GM20431 (cell line): ENCODE measurements around the gene SPATA31C1.
"Not testable (repeated sequence)": the region's sequence is repeated elsewhere in the genome, so short reads cannot be mapped to it uniquely, and the experiment has no call there.

Experiments
- in situ Hi-C: fragments of 300-500 bp; cut with MseI, MboI; formaldehyde crosslinking; loops from one replicate; pipeline ENCODE4 v1.15.0; 2020; ENCODE audit warnings: low sequenced_read_pairs; ENCODE audit not compliant: unreplicated experiment

SPATA31C1 gene

GRCh38 chr9:87929152-87929551, 11.4 kb downstream of the SPATA31C1 start:
- in situ Hi-C loops: not testable (repeated sequence)

GRCh38 chr9:87934444-87934843, 16.7 kb downstream of the SPATA31C1 start:
- in situ Hi-C loops: not testable (repeated sequence)

GRCh38 chr9:87937352-87937751, 19.6 kb downstream of the SPATA31C1 start:
- in situ Hi-C loops: not testable (repeated sequence)

- in situ Hi-C loops: not testable (repeated sequence)
Observed at GRCh38 chr9:87937918-87938317, 20.2 kb downstream of the SPATA31C1 start.

GRCh38 chr9:87938336-87938735, 20.6 kb downstream of the SPATA31C1 start:
- in situ Hi-C loops: not testable (repeated sequence)

GRCh38 chr9:87939096-87939495, 21.3 kb downstream of the SPATA31C1 start:
- in situ Hi-C loops: not testable (repeated sequence)

GRCh38 chr9:87944096-87944495, 26.3 kb downstream of the SPATA31C1 start:
- in situ Hi-C loops: no loop called here

GRCh38 chr9:87944682-87945081, 26.9 kb downstream of the SPATA31C1 start:
- in situ Hi-C loops: no loop called here

- in situ Hi-C loops: loop anchor here (25.0 kb wide), 1 partner anchor 637 kb away; no protein-coding TSS in a partner anchor
Observed at GRCh38 chr9:87950296-87950695, 32.5 kb downstream of the SPATA31C1 start.

GRCh38 chr9:87950765-87951488, 33.2 kb downstream of the SPATA31C1 start:
- in situ Hi-C loops: loop anchor here (25.0 kb wide), 1 partner anchor 636 kb away; no protein-coding TSS in a partner anchor

- in situ Hi-C loops: loop anchor here (25.0 kb wide), 1 partner anchor 633 kb away; no protein-coding TSS in a partner anchor
Observed at GRCh38 chr9:87954230-87954629, 36.5 kb downstream of the SPATA31C1 start.

GRCh38 chr9:87957839-87958238, 40.1 kb downstream of the SPATA31C1 start:
- in situ Hi-C loops: loop anchor here (25.0 kb wide), 1 partner anchor 629 kb away; no protein-coding TSS in a partner anchor

- in situ Hi-C loops: loop anchor here (25.0 kb wide), 1 partner anchor 629 kb away; no protein-coding TSS in a partner anchor
Observed at GRCh38 chr9:87958591-87958990, 40.8 kb downstream of the SPATA31C1 start.

GRCh38 chr9:87959916-87960581, 42.3 kb downstream of the SPATA31C1 start:
- in situ Hi-C loops: loop anchor here (25.0 kb wide), 1 partner anchor 627 kb away; no protein-coding TSS in a partner anchor

GRCh38 chr9:87963770-87964169, 46.0 kb downstream of the SPATA31C1 start:
- in situ Hi-C loops: loop anchor here (25.0 kb wide), 1 partner anchor 624 kb away; no protein-coding TSS in a partner anchor

GRCh38 chr9:87964826-87965225, 47.1 kb downstream of the SPATA31C1 start:
- in situ Hi-C loops: loop anchor here (25.0 kb wide), 1 partner anchor 622 kb away; no protein-coding TSS in a partner anchor

- in situ Hi-C loops: loop anchor here (25.0 kb wide), 1 partner anchor 619 kb away; no protein-coding TSS in a partner anchor
Observed at GRCh38 chr9:87968155-87968554, 50.4 kb downstream of the SPATA31C1 start.

GRCh38 chr9:87970602-87971001, 52.8 kb downstream of the SPATA31C1 start:
- in situ Hi-C loops: loop anchor here (25.0 kb wide), 1 partner anchor 617 kb away; no protein-coding TSS in a partner anchor

- in situ Hi-C loops: loop anchor here (25.0 kb wide), 1 partner anchor 614 kb away; no protein-coding TSS in a partner anchor
Observed at GRCh38 chr9:87973122-87973521, 55.4 kb downstream of the SPATA31C1 start.
